Brain microvascular endothelial cell (primary cell): ENCODE data around the gene CCDC61.

Source experiments
- DNase-seq: peaks from one replicate; pipeline ENCODE4 v3.0.0-alpha.2; 2020
- H3K27ac ChIP-seq: fragments of 250-450 bp; sonication (Bioruptor Pico); 2 replicates; pipeline ENCODE4 v1.5.1; 2020; ENCODE audit warnings: mild to moderate bottlenecking, moderate library complexity
- H3K27me3 ChIP-seq: fragments of 250-450 bp; sonication (Bioruptor Pico); replicated peaks from 2 replicates; pipeline ENCODE4 v1.5.1; 2020; ENCODE audit warnings: mild to moderate bottlenecking
- H3K36me3 ChIP-seq: fragments of 250-450 bp; sonication (Bioruptor Pico); replicated peaks from 2 replicates; pipeline ENCODE4 v1.5.1; 2020; ENCODE audit warnings: mild to moderate bottlenecking
- H3K4me3 ChIP-seq: 2 replicates; pipeline ENCODE4 v1.5.1; 2011; ENCODE audit warnings: low read depth, mild to moderate bottlenecking, control low read depth, low read length, moderate library complexity
- in situ Hi-C: cut with HindIII; loops from 2 replicates; pipeline ENCODE4 v1.10.0; 2017; ENCODE audit warnings: low sequenced_read_pairs, low pct_ligation_motif_present
- TF ChIP-seq, protein P1 (sequence below): IDR thresholded peaks from 2 replicates; pipeline ENCODE4 v1.5.1; 2011; ENCODE audit warnings: low read depth, mild to moderate bottlenecking, moderate library complexity, low read length, control low read depth, inconsistent platforms; ENCODE audit errors: missing control alignments

The CCDC61 gene

GRCh38 chr19:45994998-45995714, at the start of gene CCDC61:
TSS of gene CCDC61 (plus strand) at chr19:45995467. CDS start at chr19:46003019, 7,552 bp downstream.
- TF ChIP-seq, protein P1, sequence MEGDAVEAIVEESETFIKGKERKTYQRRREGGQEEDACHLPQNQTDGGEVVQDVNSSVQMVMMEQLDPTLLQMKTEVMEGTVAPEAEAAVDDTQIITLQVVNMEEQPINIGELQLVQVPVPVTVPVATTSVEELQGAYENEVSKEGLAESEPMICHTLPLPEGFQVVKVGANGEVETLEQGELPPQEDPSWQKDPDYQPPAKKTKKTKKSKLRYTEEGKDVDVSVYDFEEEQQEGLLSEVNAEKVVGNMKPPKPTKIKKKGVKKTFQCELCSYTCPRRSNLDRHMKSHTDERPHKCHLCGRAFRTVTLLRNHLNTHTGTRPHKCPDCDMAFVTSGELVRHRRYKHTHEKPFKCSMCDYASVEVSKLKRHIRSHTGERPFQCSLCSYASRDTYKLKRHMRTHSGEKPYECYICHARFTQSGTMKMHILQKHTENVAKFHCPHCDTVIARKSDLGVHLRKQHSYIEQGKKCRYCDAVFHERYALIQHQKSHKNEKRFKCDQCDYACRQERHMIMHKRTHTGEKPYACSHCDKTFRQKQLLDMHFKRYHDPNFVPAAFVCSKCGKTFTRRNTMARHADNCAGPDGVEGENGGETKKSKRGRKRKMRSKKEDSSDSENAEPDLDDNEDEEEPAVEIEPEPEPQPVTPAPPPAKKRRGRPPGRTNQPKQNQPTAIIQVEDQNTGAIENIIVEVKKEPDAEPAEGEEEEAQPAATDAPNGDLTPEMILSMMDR = no peak
- Histone ChIP-seq H3K36me3 (peaks cover 2% of the 10 kb centered on the region), H3K27me3 (no peaks in the 10 kb centered on the region), H3K27ac (peak within 1 kb of the TSS; percentile 59), H3K4me3 (peak within 1 kb of the TSS; percentile 94)
- DNase-seq = peak; percentile 99
- in situ Hi-C loops = no loop called here

GRCh38 chr19:45947926-45948325, 47.3 kb upstream of the CCDC61 start:
- in situ Hi-C loops = no loop called here

DNA sequence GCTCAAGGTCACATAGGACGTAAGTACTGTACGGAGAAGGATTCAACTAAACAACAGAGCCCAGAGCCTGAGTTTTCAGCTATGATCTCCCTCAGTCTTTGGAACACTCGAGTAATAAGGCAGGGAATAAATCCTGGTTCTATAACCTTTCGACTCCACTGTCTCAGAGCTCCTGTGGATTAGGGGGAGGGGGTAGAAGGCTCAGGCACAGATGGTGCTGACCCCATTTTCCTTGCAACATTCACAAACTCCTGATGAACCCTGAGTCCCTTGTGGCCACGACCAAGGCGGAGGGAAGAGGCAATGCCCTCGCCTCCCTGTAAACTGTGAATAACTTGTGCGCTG, 43.0 kb upstream of the CCDC61 start:
- Histone ChIP-seq H3K36me3 (no peaks in the 10 kb centered on the region), H3K27ac (no peak overlapping the region), H3K27me3 (no peaks in the 10 kb centered on the region), H3K4me3 (no peak overlapping the region)
- in situ Hi-C loops = no loop called here
- no peak for DNase-seq
- TF ChIP-seq, protein P1 = no peak

More at GRCh38 chr19:45947926-45948325, 47.3 kb upstream of the CCDC61 start:
- TF ChIP-seq, protein P1 = no peak
- DNase-seq = no peak
- H3K36me3 ChIP-seq = no peaks in the 10 kb centered on the region
- H3K27ac ChIP-seq = no peak overlapping the region
- H3K4me3 ChIP-seq = no peak overlapping the region
- H3K27me3 ChIP-seq = no peaks in the 10 kb centered on the region

DNA sequence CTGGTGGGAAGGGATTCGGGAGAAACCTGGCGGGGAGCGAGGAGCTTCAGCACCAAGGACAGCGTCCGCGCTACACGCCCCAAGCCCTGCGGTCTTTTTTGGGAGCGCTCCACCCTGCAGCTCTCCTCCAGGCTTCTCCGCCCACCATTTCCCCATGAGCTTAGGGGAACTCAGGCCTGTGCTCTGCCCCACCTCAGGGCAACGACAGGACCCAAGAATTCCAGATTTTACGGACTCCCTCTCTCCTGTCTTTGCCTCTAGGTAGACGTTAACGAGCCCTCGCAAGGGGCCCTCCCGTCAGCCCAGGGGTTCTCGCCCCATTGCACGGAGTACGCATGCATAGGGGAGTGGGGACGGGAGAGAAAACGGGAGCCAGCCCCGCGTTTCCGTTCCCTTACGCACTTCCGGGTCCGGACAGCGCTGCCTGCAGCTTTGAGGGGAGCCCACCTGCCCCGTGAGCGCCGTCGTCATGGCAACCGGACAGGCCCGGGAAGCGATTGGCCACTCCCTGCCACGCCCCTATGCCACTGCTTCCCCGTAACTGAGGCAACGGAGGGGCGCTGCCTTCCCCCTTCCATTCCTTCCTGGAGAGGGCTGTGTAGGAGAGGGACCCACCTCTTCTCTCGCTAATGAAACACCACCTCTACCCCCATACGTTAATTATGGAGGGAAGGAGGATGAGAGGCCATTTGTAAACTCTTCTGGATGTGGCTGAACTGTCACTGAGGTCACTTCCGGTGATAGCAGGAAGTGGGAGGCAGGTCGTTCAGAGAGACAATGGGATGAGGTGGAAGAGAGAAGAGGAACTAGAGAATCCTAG, 42.4 kb upstream of the CCDC61 start:
- H3K4me3 ChIP-seq = peak overlapping the region; percentile 15
- H3K36me3 ChIP-seq = no peaks in the 10 kb centered on the region
- no peaks in the 10 kb centered on the region for H3K27me3 ChIP-seq
- TF ChIP-seq, protein P1 = no peak
- DNase-seq = peak; percentile 7
- no peak overlapping the region for H3K27ac ChIP-seq
- in situ Hi-C loops = no loop called here

GRCh38 chr19:45953676-45954075, 41.6 kb upstream of the CCDC61 start:
- no peak overlapping the region for H3K27ac ChIP-seq
- no peaks in the 10 kb centered on the region for H3K36me3 ChIP-seq
- no peaks in the 10 kb centered on the region for H3K27me3 ChIP-seq
- no peak for DNase-seq
- in situ Hi-C loops = no loop called here
- TF ChIP-seq, protein P1 = no peak
- no peak overlapping the region for H3K4me3 ChIP-seq
